SK-N-DZ (cell line): ENCODE data around the gene EYA3.

Source experiments
- DNase-seq: peaks from one replicate; pipeline ENCODE4 v3.0.0-alpha.2; 2015; ENCODE audit warnings: low spot score

EYA3 gene

DNA sequence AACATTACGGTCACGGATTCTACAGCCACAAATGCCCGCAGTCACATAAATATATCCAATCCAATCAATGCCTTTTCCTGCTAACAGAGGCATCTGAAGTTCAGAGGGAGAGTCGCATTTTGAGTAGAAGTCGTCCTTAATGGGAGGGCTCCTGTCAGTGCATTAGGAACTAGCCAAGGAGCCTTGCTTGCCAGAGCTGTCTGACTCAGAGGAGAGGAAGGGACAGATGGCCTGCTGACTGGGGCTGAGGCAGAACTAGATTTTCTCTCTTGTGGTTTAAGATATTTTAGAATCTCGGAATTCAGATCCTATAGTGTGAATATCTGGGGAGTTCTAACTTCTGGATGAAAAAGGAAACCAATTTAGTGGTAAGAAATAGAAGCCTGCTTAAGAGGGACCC is 118.0 kb downstream of the EYA3 start:
- DNase-seq: no peak

DNA sequence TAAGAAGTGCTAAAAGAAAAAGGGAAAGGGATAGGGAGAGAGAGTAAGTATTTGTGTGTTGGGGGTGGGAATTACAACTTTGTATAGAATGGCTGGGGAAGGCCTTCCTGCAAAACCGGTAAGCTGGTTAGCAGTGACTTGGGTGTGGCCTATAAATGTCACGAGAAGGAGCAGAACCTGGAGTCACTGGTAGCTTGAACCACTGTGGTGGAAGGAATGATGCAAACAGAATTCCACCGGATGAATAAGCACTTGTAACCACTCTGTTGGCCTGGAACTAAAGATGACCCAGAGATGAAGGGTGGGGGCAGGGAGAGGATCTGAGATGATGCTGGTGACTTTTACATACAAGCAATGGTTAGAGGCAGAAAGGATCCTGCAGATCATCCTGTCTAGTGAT is 119.7 kb downstream of the EYA3 start:
- no peak for DNase-seq

DNA sequence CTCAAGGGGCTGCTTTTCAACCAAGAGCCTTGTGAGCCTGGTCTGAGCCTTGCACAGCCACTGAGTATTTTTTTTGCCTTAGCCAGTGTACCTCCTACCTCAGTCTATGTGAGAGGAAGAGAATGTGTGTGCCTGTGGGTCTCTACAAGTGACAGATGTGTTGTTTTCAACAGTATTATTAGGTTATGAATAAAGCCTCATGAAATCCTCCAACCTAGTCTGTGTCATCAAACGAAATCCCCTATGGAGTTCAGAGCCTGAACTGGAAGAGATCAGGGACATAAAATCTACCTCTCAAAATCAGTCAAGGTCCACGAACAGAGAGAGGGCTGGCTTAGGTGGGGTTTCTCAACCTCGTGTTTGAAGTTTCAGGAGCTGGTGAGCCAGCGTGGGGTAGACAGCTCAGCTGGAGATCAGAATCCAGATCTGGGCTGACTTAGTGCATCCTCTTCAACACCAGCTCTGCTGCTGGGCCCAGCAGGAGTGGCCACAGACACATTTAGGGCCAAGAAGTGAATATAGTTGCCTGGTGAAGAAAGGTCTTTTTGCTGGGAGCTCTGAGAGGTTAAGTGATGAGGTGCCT is 120.4 kb downstream of the EYA3 start:
- DNase-seq: no peak

DNA sequence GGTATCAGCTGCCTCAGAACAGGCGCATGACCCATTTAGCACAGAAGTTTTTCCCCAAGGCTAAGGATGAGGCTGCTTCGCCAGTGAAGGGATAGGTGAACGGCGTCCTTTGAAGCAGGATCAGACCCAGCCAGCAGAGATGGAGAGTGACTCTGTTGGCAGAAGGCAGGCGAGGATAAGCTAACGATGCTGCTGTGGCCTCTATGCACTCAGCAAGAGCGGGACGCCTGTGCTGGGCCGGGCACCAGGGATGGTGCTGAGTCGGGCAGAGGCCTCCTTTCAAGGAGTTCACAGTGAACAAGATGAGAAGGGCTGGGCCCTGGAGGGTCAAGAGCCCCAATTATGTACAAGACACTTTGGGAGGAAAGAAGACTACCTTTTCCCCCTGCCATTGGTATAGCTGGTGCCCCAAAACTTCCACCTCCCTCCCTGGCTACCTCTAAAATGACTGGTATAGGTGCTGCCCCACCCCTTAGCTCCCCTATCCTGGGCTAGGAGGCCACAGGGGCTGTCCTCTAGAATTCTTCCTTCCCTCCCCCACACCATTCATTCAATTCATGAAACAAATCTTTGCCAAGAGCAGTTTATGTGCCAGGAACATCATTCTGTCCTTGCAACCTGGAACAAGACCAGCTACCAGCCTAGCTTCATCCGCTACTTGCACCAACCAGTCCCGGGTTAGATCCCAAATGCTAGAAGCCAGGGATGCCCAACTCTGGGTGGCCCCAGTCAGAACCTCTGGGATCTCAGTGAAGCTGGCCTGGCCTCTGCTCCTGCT is 121.1 kb downstream of the EYA3 start:
- no peak for DNase-seq

DNA sequence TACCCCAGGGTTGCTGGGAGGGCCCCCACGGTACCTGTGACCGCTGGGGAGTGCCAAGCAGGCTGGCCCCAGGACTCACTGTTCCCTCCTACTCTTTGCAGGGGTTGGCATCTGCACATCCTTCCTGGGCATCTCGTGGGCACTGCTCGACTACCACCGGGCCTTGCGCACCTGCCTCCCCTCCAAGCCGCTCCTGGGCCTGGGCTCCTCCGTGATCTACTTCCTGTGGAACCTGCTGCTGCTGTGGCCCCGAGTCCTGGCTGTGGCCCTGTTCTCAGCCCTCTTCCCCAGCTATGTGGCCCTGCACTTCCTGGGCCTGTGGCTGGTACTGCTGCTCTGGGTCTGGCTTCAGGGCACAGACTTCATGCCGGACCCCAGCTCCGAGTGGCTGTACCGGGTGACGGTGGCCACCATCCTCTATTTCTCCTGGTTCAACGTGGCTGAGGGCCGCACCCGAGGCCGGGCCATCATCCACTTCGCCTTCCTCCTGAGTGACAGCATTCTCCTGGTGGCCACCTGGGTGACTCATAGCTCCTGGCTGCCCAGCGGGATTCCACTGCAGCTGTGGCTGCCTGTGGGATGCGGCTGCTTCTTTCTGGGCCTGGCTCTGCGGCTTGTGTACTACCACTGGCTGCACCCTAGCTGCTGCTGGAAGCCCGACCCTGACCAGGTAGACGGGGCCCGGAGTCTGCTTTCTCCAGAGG is 121.9 kb downstream of the EYA3 start:
- DNase-seq: no peak

DNA sequence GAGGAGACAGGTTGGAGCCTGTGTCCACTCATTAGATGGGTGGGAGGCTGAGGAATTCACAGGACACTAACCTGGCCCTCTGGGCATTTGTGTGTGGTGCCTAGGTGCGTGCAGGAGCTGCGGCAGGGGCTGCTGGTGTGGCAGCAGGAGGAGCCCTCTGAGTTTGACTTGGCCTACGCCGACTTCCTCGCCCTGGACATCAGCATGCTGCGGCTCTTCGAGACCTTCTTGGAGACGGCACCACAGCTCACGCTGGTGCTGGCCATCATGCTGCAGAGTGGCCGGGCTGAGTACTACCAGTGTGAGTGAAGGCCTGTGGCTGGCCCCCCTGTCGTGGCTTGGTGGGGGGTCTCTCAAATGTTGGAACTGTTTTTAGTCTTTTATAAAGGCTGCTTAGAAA is 125.0 kb downstream of the EYA3 start:
- DNase-seq: no peak

DNA sequence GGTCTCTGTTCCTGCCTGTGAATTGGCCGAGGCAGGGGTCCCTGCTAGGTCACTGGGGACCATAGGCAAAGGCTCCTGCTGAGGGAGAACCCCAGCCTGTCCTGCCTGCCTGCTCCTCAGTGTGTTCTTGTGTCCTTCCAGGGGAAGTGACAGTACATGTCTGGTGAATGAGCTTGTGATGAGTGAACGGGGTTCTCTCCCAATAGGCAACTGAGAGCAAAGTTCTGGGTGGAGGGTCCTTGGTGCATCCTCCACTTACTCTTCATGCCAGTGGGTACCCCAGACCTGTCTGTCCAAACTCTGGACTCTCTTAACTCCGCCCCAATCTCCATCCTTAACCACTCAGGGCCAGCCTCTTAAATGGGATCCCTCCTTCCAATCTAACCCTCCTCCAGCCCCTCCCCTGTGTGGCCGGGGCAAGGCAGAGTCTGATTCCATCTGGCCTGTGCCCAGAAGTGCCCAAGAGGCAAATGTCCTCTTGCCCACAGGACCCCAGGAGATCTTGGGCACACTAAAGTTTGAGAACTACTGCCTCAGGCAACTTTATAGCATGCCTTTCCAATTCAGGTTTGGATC is 126.7 kb downstream of the EYA3 start:
- no peak for DNase-seq

DNA sequence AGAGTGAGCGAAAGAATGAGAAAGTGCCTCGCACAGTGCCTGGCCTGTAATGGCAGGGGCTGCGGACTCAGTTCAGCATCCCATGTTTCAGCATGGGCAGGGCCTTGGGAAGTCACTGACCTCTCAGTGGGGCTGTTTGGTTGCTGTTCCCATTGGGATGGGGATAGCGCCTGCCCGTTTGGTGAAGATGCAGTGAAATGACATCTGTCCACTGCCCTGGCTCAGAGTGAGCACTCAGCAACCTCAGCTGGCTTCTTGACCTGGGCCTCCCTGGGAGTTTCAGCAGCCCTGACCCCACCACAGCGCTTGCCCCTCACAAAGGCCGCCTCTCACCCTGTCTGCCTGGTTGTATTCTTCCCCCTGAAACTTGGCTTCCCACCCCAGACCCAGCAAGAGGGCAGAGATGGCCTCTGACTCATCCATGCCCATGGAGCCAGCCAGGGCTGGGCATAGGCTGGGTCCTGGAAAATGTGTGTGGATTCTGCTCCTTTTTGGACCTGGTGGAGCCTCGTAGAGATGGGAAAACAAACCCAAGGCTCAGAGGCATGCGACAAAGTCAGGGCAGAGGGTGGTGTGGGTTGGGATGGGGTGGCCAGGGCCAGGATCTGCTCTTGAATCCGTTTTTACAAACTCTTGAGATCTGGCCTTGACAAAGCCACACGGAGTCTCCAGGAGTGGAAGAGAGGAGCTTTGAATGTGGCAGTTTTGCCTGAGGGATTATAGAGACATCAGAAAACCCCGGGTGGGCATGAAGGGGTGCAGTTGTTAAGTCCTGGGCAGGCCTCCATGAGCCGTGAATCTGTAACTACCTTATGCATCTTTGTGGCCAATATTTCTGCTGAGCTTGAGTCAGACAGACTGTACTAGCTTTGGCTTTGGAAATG is 127.4 kb downstream of the EYA3 start:
- no peak for DNase-seq

DNA sequence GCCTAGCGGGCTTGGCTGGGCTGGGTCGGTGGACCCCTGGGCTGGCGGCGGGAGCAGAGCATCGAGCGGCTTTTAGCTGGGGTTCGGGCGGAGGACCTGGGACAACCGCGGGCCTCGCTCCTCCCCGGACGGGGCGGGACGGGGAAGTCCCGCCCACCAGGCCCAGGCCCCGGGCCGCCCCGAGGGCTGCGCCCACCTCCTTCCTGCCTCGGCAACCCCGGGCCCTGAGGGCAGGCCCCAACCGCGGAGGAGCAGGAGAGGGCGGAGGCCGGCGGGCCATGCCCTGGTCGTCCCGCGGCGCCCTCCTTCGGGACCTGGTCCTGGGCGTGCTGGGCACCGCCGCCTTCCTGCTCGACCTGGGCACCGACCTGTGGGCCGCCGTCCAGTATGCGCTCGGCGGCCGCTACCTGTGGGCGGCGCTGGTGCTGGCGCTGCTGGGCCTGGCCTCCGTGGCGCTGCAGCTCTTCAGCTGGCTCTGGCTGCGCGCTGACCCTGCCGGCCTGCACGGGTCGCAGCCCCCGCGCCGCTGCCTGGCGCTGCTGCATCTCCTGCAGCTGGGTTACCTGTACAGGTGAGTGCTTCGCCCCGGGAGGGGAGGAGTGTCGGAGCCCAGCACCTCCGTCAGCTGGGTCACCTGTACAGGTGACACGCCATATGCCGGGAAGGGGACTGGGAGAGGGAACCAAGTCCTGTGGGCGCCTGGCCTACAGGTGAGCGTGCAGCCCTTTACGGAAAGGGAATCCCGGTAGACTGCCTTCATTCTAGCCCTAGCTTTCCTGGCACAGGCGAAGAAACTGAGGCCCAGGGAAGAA is 128.4 kb downstream of the EYA3 start, which contains the start of gene XKR8:
XKR8 (plus strand) TSS at position 182 of the 812 bp plus-strand sequence; CDS start at position 279, 97 bp downstream.
- no peak for DNase-seq

DNA sequence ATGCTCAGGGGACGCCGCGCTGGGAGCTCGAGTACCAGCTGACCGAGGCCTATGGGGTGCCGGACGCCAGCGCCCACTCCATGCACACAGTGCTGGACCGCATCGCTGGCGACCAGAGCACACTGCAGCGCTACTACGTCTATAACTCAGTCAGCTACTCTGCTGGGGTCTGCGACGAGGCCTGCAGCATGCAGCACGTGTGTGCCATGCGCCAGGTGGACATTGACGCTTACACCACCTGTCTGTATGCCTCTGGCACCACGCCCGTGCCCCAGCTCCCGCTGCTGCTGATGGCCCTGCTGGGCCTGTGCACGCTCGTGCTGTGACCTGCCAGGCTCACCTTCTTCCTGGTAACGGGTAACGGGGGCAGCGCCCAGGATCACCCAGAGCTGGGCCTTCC is 129.9 kb downstream of the EYA3 start:
- DNase-seq: no peak

DNA sequence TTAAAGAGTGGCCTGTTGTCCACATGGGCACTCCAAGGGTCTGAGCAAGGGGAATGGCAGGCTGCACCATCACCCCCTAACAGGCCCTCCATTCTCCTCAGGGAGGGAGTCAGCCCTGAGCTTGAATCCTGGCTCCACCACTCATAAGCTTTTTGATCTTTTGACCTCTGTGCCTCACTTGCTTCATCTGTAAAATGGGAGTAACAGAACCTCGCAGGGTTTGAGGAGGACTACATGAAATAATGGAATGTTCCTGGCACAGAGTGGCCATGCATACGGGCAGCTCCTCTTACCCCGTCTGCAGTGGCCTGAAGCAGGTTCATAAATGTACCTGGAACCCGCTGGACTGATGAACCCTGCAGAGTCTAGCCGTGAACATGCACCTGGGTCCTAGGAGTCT is 130.8 kb downstream of the EYA3 start:
- no peak for DNase-seq

DNA sequence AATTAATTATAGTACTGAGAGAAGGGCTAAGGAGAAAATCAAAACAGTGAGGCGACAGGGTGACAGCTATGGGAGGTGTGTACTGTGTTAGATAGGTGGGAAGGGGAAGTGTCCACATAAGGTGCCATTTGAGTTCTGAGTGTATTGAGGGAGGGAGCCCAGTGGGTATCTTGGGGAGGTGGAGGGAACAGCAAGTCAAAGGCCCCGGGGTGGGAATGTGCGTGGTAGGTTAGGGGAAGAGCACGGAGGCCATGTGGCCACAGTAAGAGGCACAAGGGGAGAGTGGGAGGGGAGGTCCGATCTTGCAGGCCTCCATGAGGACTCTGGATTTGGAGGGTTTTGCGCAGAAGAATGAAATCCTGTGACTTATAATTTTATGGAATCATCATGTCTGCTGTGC is 131.6 kb downstream of the EYA3 start:
- no peak for DNase-seq

DNA sequence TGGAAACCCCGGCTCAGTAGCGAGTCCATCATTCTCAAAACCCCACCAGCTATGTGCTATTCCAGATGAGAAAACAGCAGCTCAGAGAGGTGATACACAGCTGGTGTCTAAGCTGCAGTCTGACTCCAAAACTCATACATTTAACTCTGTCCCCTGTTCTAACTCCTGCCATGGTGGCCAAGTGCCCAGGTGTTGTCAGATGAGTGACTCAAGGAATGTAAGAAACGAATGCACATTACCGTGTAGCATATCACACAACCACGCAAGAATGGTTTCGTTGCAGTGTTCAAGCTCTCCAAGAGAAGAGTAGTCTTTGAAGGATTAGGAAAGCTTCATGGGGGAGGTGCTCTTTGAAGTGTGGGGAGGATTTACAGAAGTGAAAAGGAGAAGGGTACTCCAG is 133.3 kb downstream of the EYA3 start:
- no peak for DNase-seq

DNA sequence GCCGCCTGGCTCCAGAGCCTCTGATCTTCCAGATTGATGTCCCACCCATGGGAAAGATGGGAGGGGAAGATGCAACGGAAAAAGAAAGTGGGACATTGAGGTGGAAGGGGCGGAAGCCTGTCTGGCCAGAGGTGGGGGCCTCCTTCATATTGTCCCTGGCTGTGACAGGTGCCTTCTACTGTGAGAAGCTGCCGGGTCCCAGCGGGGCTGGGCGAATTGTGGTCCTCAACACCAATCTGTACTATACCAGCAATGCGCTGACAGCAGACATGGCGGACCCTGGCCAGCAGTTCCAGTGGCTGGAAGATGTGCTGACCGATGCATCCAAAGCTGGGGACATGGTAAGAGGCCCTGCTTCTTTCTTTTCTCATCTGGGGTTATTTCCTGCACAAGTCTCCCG is 134.2 kb downstream of the EYA3 start:
- DNase-seq: no peak

DNA sequence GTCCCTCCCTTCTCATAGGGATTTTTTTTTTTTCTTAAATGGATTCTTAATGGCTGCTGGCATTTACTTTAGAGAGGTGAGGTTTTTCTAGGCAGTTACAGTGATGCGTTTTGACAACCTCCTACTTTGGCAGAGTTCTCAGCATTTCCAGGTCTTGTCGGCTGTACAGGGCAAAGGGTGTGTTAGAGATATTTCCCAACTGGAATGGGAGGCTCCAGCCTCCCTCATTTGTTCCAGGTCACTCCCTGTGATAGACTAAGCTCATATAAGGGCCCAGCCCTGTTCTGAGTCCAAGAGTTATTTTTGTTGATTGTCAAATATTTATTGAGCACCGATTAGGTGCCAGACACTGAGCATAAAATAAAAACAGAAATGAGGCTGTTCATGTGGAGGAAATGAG is 136.3 kb downstream of the EYA3 start:
- no peak for DNase-seq

DNA sequence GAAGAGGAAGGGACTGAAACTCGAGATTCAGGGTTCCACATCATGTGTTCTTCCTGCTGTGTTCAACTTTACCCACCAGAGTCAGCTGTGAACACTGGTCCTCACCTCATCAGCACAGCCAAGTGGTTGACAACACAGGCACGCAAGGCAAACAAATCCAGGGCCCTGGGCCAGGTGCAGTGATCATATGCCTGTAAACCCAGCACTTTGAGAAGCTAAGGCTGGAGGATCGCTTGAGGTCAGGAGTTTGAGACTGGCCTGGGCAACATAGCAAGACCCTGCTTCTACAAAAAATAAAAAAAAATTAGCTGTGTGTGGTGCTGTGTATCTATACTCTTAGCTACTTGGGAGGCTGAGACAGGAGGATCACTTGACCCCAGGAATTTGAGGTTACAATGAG is 137.0 kb downstream of the EYA3 start:
- no peak for DNase-seq

DNA sequence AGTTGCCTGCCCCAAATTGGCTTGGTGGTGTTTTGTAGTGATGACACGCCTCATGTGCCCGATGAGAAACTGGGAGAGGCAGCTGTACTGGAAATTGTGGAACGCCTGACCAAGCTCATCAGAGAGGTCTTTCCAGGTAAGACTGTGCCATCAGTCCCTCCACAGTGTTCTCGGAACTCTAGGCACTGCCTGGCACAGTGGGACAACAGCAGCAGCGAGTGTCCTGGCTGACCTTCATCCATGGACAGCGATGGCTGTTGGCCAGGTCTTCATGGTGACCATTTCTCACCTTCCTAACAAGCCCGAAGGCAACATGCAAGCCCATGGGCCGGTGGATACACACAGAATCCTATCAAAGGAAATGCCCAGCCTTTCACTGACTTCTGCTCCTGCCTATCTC is 139.4 kb downstream of the EYA3 start:
- DNase-seq: no peak

DNA sequence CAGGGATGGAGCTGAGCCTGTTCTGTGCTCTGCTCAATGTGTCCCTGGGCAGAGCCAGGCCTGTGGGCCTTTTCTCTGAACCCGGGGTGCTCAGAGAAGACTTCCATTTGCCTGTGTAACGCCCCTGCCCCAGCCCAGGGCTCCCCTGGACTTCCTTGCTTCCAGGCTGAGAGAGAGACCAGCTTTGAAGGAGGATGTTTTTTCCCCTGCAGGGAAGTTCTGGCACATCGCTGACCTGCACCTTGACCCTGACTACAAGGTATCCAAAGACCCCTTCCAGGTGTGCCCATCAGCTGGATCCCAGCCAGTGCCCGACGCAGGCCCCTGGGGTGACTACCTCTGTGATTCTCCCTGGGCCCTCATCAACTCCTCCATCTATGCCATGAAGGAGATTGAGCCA is 143.4 kb downstream of the EYA3 start:
- no peak for DNase-seq

DNA sequence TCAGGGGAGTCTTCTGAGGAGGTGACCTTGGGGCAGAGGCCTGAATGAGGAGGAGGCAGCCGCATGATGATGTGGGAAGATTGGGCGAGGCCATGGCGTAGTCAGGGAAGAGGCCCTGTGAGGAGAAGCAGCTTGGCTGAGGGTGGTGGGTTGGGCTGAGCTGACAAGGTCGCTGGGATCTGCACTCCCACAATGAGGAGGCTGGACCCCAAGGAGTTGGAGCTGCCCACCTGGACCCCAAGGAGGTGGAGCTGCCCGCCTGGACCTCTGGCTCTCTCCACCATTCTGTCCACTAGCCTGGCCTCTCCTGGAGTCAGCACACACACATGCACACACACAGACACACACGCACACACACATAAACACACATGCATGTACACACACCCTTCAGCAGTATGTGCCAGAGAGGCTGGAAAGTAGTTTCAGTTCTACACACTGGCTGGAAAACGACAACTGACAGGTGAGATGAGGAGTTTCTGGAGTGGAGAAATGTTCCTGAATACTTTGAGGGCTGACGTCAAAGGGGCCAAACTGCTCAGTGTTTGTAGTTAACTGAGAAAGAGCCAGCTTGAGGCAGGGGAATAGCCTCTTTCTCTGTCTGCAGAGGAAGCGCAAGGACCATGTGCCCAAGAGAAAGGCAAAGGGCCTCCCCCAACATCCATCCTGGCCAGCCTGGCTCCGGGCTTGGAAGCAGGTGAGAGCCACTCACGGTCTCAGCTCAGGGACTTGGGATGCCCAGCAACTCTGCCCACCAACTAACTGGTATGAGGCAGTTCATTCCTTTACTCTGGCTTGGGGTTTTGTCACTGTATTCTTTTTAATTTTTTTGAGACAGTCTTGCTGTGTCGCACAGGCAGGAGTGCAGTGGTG is 146.5 kb downstream of the EYA3 start:
- DNase-seq: no peak
